ENCODE measurements around the gene CHIC2. TPM values are rescaled to one million over a fixed set of nuclear protein-coding genes. Genes with fewer than 3 reads are reported as not detected.
"Not testable (repeated sequence)": the region's sequence is repeated elsewhere in the genome, so short reads cannot be mapped to it uniquely, and the experiment has no call there.

The CHIC2 gene
- 12.2 and 14.0 TPM in 2 replicates for total RNA-seq

DNA sequence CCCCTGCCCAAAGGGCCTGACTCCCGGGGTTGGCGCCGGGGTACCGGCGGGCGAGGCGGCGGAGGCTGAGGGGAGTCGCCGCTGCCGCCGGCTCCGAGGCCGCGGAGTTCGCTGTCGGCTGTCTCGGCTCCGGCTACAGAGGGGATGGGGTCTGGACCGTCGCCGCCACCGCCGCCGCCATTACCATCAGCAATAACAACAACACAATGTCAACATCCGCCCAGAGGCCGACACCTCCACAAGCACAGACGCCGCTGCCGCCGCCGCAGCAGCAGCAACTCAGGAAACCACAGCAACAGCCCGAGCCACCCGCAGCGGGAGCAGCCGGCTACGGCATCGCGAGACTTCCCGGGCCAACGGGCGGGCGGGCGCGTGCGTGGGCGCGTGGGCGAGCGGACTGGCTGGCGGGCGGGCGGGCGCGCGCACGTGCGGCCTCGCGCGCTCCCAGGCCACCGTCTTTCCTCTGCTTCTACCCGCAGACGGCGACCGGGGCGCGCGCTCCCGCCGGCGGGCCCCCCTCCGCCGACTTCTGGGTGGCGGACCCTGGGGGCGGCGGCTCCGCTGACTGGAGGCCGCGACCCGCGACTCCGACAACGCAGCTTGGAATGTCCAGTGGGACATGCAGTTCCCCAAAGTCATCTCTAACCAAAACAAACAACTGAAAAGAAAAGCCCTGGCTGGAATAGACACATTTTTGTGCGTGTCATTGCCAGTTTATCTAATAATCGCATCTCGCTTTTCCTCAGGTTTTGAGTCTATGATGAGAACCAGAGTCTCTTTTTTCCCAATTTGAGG lies at the start of gene CHIC2:
TSS of gene CHIC2 (minus strand) at position 289 of the 795 bp plus-strand sequence. CDS start 305 bp downstream, outside the sequence.
- intact Hi-C loops (cut with micrococcal nuclease) = loop anchor here (1.0 to 5.0 kb wide), 6 partner anchors 27 to 1883 kb away; partner anchors contain the start of genes CEP135, CLOCK, EXOC1 and SCFD2

- intact Hi-C loops (cut with micrococcal nuclease) = not testable (repeated sequence)
Measured at GRCh38 chr4:54113206-54113605, 48.8 kb upstream of the CHIC2 start.

DNA sequence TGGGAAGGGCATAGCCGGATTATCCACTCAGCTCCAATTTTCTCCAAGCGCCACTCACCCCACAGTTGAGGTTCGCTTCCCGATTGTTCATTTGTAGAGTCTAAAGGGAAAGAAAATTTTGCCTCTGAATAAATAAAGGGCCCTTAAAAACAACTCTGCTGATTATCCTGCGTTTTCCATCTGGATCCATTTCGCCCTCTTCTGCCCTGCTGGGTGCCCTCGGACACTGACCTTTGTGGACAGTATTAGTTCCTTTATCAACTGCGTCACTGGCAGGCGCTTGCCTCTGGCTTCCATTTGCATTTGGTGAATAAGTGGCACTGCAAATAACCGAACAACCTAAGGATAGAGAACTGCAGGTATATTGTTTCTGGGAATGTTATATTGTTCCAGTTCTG lies 45.6 kb upstream of the CHIC2 start:
- intact Hi-C loops (cut with micrococcal nuclease) = no loop called here

- intact Hi-C loops (cut with micrococcal nuclease) = loop anchor here (2.0 kb wide), 1 partner anchor 17 kb away; no protein-coding TSS in a partner anchor
Measured at GRCh38 chr4:54109241-54110018, 45.0 kb upstream of the CHIC2 start.

GRCh38 chr4:54107951-54108748 lies 43.7 kb upstream of the CHIC2 start:
- intact Hi-C loops (cut with micrococcal nuclease) = loop anchor here (2.0 kb wide), 1 partner anchor 15 kb away; no protein-coding TSS in a partner anchor

DNA sequence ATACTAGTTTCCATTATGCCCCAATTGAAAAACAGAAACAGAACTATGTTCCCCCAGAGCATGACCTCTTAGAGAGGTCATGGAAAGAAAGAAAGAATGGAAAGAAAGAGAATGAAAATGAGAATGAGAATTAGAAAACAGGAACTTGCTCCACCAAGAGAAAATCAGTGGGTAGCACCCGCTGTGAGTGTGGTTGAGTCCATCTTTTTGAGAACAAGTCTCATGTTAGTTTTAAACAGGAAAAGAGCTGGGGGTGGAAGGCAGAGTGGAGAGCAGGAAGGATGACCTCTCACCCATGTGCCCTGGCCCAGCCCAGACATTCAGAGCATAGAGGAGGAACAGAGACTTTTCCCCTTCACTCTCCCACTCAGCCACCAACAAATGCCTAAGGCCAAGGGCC lies 40.5 kb upstream of the CHIC2 start:
- intact Hi-C loops (cut with micrococcal nuclease) = no loop called here

DNA sequence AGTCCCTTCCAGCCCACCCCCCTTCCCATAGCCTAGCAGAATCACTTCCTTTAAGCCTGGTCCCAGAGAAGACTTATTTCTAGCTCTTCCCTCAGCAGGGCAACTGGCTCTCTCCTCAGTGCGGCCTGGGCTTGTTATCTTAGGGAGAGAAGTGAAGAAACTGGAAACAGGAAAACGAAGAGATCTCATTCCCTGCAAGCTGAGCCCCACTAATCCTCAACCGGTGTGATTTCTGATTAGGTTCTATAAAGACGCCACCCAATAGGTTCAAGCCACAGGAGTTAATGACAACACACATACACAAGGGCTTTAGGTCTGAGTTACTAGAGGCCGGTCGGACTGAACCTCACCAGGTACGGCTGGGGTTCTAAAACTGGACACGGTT lies 38.8 kb upstream of the CHIC2 start:
- intact Hi-C loops (cut with micrococcal nuclease) = no loop called here

GRCh38 chr4:54102531-54103106 lies 38.2 kb upstream of the CHIC2 start:
- intact Hi-C loops (cut with micrococcal nuclease) = no loop called here

GRCh38 chr4:54101190-54102041 lies 37.0 kb upstream of the CHIC2 start:
- intact Hi-C loops (cut with micrococcal nuclease) = loop anchor here (1.0 to 2.0 kb wide), 2 partner anchors 9 to 127 kb away; partner anchors contain the start of gene PDGFRA

DNA sequence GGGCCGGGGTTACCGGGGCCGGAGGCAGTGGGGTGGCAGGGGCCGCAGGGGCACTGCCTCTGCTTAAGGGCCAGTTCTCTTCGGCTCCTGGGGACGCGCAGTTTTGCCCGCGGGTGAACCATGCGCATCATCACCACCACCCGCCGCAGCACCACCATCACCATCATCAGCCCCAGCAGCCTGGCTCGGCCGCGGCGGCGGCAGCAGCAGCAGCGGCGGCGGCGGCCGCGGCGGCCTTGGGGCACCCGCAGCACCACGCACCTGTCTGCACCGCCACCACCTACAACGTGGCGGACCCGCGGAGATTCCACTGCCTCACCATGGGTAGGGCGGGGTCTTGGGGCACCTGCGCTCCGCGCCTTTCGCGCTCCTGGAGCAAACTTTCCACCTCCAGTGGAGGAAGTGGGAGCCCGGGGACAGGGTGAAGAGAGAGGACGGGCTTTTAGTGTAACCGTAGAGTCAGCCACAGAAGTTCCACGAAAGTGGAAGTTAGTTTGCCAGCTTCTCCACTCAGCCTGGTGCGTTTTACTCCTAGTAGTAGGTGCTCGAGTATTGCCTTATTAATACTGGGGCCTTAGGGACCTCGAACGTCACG lies 36.3 kb upstream of the CHIC2 start:
- intact Hi-C loops (cut with micrococcal nuclease) = loop anchor here (1.0 to 2.0 kb wide), 2 partner anchors 8 to 128 kb away; partner anchors contain the start of gene PDGFRA

- intact Hi-C loops (cut with micrococcal nuclease) = loop anchor here (2.0 to 10.0 kb wide), 2 partner anchors 129 to 165 kb away; partner anchors contain the start of gene PDGFRA
Measured at GRCh38 chr4:54099748-54100574, 35.6 kb upstream of the CHIC2 start, which contains the start of gene GSX2. GSX2 (plus strand) TSS chr4:54100163; CDS start chr4:54100345, 182 bp downstream.

GRCh38 chr4:54099287-54099747 lies 34.9 kb upstream of the CHIC2 start:
- intact Hi-C loops (cut with micrococcal nuclease) = loop anchor here (10.0 kb wide), 1 partner anchor 165 kb away; no protein-coding TSS in a partner anchor

DNA sequence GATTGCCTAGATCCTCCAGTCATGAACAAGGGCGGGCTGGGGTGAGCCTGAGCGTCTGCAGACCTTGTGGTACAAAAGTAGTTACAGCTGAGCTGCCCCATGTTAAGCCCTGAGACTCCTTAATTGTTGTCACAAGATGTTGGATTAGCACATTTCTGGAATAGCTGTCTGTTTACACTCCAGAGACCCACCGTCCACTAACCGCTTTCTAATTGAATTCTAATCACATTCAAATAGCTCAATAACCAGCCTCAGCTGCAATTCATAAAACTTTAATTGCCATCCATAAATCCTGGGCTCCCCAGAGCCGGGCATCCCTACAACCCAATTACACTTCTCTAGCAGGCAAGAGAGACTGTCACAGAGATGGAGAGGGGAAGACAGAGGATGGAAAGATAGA lies 34.0 kb upstream of the CHIC2 start:
- intact Hi-C loops (cut with micrococcal nuclease) = loop anchor here (10.0 kb wide), 1 partner anchor 164 kb away; no protein-coding TSS in a partner anchor

DNA sequence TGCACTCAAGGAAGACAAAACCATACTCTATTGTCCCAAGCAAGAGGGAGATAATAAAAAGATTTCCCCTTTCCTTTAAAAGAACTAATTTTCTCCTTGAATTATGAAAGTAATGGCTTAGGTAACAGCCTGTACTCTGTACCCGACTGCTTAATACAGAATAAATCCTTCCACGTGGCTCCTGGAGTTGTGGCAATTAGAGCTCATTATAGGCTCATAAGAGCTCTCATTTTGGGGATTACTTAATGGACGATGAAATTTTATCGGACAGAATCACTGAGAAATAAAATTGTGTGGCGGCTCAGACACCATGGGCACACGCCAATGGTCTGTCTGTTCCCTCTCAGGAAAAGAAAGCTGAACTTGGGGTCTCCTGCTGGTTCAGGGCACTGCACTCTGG lies 32.7 kb upstream of the CHIC2 start:
- intact Hi-C loops (cut with micrococcal nuclease) = loop anchor here (10.0 kb wide), 1 partner anchor 162 kb away; no protein-coding TSS in a partner anchor

DNA sequence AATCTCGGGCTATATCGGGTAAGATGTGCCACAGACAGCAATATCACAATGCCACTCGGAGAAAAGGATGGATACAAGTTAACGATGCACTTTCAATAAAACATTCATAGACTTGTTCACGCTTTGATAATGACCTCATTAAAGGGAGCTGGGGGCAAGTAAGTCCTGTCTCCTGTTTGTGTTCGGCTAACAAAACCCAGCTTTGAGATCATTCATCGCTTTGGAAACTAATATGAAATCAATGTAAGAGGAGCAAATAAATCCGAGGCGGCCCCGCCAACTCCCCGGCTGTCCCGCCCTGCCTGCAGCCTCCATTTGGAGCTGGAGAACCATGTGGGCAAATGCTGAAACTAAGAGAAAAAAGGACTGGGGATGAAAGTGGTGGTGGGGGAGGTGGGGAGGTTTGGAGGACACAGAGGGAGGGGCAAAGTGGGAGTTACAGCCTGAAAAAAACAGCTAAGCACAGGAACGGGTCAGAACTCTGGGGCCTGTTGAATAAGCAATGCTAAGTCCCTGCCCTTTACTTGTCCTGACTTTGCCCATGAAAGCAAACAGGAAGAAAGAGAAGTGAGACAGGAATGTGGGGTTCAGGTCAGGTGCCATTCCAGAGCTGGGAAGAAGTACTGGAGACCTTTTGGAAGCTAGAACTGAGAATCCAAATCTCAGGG lies 32.0 kb upstream of the CHIC2 start:
- intact Hi-C loops (cut with micrococcal nuclease) = loop anchor here (10.0 kb wide), 1 partner anchor 162 kb away; no protein-coding TSS in a partner anchor

DNA sequence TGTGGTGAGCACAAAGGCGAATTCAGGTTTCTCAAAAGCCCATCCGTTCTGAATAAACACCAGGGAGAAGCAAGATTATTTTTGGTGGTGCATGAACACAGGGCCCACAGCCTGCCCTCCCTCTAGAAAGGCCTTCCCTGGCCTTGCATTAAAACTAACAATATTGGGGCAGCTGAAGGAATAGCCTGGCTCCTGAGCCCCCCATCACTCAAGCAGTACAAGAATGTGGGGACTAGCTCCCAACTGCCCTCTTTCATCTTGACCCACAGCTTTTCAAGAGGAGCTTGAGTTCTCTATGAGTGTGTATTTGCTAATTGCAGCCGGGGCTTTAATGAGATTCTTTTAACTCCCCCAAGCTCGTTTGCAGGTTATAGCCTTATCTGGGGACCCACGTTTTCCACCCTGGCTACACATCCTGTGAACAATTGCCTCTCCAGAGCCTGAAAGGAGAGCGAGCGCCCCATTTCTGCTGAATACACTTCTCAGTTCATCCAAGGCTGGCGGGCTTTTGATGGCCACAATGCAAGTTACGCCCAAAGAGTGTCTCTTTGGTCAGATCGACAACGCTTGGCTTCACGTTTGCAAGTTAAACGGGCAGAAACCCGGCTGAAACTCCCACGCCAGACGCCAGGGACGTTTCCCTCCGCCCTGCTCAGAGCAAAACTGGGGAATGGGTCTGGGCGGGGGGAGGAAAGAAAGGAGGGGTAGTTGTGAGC lies 30.9 kb upstream of the CHIC2 start:
- intact Hi-C loops (cut with micrococcal nuclease) = loop anchor here (10.0 kb wide), 1 partner anchor 160 kb away; no protein-coding TSS in a partner anchor

- intact Hi-C loops (cut with micrococcal nuclease) = loop anchor here (5.0 to 10.0 kb wide), 2 partner anchors 160 to 187 kb away; no protein-coding TSS in a partner anchor
Measured at GRCh38 chr4:54094451-54094850, 30.0 kb upstream of the CHIC2 start.
